Sigmoid colon (tissue), 4 donors: ENCODE data around the gene ASB5.

Experiments used
- CTCF ChIP-seq, 4 experiments: fragments of 450-650 bp in 3 of 4; fragments of 200-600 bp in 1 of 4; IDR thresholded peaks; one replicate each; pipeline ENCODE4 v1.5.1; 2016 to 2019; ENCODE audit warnings: antibody characterized with exemption in 4 of 4, mild to moderate bottlenecking in 3 of 4, moderate library complexity in 2 of 4
- EP300 ChIP-seq, 4 donors: sonication (generic); formaldehyde crosslinking; IDR thresholded peaks; one replicate each; pipeline ENCODE4 v1.6.1; 2017; ENCODE audit warnings: antibody characterized with exemption in 4 of 4
- POLR2A ChIP-seq, 2 donors: fragments of 450-650 bp; IDR thresholded peaks; one replicate each; pipeline ENCODE4 v1.6.1; 2016; ENCODE audit warnings: antibody characterized with exemption in 2 of 2, mild to moderate bottlenecking in 2 of 2, moderate library complexity in 2 of 2
- POLR2AphosphoS5 ChIP-seq, 4 donors: sonication (generic); formaldehyde crosslinking; IDR thresholded peaks; one replicate each; pipeline ENCODE4 v1.6.1; 2017; ENCODE audit warnings: antibody characterized with exemption in 4 of 4

GRCh38 chr4:176209535-176209934 is 59.5 kb downstream of the ASB5 start:
- TF ChIP-seq EP300 (IDR thresholded peaks at IDR 0.05) (no peak), CTCF (IDR thresholded peaks at IDR 0.05) (no peak), POLR2A (IDR thresholded peaks at IDR 0.05) (no peak), POLR2AphosphoS5 (IDR thresholded peaks at IDR 0.05) (no peak)
